HG03139 (cell line): Measurements from ENCODE around the gene ARID5A.

Experiments used
- ATAC-seq: cut with Tn5 transposase; IDR thresholded peaks from one replicate; pipeline ENCODE4 v1.9.1; 2021; ENCODE audit not compliant: unreplicated experiment

ARID5A gene

DNA sequence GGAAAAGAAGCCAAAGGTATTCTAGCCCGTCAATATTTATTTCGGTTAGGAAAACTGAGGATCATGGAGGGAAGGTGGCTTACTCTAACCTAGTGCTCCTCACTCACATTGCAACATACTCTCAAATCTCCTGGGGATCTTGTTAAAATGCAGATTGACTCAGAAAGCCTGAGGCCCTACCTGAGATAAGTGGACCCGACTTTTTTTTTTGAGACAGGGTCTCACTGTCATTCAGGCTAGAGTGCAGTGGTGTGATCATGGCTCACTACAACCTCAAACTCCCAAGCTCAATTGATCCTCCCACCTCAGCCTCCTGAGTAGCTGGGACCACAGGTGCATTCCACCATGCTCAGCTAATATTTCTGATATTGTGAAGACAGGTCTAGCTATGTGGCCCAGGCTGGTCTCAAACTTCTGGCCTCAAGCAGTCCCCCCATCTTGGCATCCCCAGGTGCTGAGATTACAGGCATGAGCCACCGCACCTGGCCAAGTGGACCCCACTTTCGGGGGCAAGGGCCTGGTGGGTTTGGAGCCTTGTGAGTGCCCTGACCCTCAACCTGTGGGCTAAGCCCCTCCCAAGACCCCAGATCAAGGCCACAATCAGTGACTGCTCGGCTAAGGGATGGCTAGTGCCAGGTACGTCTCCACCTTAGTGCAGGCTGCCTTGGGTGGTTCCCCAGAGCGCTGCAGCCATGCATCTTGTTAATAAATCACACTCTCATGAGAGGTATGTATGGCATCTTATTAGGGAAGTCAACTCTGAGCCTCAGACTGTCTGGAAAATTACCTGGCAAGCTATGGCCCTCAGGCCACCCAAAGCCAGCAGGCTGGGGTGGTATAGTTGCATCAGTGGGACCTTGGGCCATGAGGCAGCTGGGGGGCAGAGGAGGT is 30.3 kb upstream of the ARID5A start:
- ATAC-seq: no peak

DNA sequence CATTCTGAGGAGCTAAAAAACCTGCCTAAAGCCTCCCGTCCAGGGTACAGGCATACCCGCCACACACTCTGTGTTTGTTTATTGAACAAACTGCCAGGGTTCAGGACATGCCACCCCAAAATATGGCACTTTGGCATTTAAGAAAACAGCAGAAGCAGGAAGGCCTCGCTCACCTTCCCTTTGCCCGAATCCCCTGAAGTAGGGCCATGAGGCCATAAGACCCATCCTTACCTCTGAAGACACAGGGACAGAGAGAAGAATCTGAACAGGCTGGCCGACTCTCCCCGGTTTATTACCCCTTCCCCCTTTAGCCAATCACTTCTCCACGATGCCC is 29.7 kb upstream of the ARID5A start:
- ATAC-seq: no peak

DNA sequence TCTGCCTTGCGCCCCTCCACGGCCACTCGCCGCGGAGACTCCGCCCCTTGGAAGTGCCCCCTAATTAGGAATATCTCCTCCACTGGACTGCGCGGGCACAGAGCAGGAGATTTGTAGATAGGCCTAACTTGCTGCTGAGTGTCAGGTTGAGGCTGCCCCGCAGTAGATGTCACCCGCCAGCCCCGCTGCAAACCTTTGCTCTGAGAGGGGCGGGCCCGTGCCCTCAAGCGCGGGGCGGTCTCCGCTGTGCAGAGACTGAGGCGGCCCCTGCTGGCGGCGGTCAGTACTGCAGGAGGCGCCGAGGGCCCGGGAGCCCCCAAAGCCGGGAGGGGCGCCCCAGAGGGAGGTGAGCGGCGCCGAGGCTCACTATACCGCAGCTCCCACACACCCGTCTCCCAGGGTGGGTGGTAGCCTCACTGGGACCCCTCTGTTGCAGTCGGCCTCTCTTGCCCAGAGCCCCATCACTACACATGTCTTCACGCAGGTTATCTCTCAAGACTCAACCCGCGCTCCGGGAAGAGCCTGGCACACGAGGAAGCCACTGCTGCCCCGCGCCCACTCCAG is 28.5 kb upstream of the ARID5A start:
- no peak for ATAC-seq

DNA sequence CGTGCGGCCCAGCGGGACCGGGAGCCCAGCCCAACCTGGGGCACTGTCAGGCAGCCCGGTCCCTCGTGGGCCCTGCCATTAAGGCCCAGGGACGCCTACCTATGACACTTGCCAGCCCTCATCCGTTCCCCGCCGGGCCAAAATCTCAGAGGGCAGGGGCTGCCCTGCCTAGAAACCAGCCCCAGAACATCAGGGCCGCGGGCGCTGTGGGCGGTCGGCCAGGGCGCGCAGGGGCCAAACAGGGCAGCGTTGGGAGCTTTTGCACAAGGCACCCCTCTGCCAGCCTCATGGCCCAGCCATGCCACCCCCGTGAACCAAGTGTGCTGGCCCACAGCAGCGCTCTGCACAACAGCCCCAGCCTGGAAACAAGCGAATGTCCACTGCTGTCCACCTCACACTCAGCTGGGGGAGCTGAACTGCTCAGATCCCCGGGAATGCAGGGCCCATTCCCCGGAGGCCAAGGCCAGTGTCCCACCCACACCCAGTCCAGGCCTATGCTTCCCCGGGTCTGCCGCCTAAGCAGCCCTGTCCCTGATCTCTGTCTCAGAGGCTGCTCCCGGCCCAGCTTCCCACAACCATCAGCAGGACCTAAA is 27.9 kb upstream of the ARID5A start:
- no peak for ATAC-seq

DNA sequence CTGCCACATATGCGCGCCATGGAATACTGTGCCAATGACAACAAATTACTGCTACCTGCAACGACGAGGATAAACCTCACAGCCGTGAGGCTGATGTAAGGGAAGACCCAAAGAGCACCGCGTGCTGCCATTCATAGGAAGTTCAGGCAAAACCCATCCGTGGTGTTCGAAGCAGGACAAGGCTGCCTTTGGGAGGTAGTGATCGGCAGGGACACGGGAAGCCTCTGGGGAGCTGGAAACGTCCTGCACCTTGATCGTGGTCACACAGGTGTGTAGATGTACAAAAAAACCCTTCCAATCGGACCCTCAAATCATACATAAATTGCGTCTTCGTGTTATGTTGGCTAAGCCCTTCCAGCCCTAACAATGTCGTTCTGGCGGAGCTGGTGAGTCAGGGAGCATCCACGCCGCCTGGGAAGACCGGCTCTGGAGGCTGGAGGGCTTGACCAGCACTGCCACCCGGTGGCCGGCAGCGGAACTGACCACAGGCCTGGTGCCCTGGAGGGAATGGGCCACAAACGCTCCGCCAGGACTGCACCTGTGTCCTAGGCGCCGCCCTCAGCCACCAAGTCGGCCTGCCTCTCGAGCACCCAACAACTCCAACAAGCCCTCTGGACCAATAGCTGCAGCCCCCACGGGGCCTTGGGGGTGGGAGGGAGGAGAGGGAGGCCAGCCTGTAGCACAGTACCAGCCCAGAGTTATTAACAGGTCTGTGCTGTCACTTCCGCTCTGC is 27.3 kb upstream of the ARID5A start:
- ATAC-seq: peak; percentile 47

DNA sequence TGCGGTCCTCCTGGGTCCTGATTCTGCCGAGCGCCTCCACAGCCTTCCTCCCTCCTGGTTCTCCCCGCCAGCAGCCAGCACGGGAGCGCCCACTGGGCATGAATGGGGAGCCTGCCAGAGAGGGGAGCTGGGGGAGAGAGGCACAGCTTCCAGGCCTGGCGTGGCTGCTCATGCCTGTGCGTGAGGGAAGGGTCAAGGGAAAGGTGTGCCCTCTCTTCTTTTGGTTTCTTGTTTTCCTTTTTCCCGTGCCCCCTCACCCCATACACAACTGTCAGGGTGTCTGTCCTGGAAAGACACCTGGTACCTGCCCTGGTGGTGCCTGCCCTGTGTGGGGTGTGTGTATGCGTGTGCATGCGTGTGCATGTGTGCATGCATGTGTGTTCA is 26.7 kb upstream of the ARID5A start:
- ATAC-seq: no peak

DNA sequence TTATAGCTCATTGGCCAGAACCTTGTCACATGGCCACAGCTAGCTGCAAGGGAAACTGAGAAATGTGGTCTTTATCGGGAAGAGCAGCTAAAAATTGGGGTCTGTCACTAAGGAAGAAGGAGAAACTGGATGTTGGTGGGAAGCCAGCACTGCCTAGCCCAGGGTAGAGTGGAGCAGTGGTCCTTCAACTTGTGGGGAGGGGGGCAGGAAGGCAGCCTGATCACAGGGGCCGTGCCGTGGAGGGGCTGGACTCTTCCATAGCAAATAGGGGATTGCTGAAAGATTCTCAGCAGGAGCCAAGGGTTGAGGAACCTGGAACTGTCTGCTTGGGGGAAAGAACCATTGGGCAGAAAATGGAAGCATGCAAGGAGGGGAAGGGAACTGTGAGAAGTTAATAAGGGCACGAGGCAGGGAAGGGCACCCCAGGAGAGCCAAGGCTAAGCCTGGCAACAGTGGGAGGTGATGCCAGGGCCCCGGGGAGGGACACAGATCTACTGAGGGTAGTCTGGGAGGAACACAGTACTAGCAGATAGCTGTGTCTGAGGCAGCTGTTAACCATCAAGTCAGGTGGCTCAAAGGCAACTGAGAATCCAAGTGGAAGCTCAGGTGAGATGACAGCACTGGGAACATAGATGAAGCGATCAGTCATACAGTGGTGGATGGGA is 25.5 kb upstream of the ARID5A start:
- no peak for ATAC-seq

DNA sequence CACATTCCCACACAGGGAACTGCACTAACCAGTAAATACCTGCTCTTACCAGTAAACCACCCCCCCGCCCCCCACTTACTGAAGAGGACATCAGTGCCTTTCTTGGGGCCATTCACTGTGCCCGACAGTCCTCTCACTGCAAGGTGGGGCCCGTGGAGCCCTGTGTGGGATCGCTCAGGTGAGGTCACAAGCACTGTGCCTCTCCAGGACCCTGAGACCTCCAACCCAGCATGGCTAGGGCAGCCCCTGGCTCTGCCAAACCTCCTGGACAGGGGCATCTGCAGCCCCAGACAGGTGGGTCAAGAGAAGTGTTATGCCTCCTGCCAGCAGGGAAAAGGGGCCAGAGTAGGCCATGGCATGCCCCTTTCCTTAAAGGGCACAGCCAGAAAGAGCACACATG is 24.7 kb upstream of the ARID5A start:
- ATAC-seq: no peak

DNA sequence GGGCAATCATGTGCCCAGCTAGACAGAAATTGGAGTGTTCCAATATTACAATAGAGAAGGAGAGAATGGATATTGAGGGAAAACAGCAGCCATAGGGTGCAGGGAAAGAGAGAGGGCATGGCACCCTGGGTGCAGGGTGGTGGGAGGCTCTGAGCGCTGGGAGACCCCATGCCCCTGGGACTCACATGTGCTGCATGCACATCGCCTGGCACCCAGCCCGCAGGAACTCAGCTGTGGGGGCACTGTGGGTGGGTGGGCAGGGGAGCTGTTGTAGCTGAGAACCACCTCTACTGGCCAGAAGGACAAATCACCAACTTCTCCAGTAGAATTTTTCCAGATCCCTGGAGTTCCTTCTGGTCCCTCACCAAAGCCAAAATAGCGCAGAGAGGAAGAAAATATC is 24.2 kb upstream of the ARID5A start:
- no peak for ATAC-seq

DNA sequence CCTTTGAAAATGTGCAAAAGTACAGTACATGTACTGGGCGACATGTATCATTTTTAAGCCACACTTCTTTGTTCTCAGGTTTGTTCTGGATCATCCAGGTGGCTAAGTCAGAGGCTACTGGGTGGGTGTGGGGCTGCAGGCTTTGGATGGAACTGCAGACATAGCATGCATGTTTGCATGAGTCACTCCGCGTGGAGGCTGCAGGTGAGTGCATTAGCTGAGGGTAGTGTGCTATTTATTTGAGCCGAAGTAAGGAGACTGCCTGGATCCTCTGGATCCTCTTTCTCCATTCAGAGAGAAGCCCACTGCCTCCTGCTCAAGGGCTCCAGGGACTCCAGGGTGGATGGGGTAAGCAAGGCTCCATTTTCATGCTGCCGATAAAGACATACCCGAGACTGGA is 22.0 kb upstream of the ARID5A start:
- ATAC-seq: no peak

DNA sequence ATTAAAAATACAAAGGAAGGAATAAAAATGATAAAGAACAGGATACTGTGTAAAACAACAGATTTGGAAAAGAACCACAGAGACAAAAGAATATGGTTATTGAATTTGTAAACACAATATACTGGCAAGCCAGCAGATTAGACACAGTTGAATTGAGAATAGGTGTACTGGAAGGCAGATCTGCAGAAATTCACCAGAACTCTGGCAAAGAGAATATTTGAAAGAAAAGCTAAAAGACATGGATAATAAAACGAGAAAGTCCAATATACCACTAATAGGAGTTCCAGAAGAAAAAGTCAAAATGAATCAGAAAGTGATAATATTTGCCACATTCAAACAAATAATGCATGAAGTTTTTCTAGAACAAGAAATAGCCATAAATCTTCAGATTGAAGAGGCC is 19.5 kb upstream of the ARID5A start:
- ATAC-seq: no peak

DNA sequence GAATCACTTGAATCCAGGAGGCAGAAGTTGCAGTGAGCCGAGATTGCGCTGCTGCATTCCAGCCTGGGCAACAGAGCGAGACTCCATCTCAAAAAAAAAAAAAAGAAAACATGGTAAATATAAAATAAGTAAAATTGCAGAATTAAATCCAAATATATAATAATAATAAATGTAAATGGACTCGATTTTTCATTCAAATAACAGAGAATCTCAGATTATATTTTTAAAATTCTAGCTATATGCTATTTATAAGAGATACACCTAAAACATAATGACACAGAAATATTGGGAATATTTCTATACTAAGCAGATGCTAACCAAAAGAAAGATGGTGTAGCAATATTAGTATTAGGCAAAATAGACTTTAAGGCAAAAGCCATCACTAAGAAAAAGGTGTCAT is 16.3 kb upstream of the ARID5A start:
- no peak for ATAC-seq

DNA sequence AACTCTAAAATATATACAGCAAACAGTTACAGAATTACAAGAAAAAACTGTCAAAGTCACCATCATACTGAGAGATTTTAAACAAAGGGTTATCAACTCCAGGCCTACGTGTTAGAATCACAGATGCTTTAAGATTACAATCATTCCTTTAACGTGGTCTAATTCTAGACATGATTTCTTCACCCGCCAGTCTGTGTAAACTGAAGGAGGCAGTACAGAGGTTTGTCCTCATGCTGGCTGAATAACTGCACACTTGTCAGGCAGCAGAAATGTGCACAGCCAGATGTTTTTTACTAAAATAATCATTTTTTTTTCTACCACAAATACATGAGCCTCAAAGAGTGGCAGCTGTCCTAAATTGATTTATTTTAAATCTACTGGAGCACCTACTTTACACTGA is 15.9 kb upstream of the ARID5A start:
- no peak for ATAC-seq

DNA sequence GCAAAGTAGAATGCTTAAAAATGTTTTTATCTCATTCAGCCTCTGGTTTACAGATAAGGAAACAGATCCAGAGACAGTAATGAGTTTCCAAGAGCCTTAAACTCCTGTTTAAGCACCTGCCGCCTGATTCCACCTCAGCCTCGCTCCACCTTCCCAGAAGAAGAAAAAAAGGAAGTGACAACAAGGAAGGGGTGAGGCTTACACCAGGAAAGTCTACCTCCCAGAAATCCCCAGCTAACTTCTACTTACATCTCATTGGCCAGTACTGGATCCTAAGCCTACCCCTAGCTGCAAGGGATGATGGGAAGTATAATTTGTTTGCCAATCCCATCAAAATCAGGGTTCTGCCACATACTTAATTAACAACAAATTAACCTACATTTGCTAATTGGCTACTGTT is 15.3 kb upstream of the ARID5A start:
- no peak for ATAC-seq

DNA sequence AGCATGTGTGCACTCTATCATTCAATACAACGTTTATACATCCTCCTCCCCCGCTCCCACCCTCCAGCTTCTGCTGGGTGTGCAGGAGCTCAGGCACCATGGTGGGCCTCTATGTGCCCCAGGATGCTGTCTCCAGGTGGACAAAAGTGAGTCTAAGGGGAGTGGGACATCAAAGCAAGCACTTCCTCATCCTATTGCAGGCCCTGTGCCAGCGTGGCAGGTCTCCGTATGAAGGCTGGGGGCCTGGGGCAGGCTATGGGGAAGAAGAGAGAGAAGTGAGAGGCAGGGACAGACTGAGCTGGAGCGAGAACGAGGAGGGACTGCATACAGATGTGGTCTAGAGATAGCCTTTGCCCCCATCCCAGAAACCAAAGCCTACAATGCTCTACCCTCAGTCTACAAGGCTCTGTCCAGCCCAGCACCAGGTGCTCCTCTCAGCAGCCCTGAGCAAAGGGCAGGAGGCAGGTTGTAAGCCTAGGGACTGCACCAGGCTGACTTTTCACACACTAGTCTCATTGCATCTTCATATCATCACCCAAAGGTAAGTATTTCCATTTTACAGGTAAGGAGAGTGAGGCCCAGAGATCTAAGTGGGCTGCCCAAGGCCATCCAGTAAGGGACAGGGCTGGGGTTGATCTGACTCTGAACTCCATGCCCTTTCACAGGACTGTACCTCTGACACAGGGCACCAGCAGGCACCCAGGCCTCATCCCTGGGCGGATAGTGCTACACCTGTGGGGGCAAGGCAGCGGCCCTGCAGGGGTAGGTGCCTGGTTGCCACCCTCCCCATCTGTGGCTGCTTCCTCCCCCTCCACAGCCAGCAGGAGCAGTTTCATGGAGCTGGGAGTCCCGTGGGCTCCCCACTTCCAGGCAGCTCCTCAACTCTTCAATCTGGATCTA is 14.0 kb upstream of the ARID5A start:
- ATAC-seq: no peak

DNA sequence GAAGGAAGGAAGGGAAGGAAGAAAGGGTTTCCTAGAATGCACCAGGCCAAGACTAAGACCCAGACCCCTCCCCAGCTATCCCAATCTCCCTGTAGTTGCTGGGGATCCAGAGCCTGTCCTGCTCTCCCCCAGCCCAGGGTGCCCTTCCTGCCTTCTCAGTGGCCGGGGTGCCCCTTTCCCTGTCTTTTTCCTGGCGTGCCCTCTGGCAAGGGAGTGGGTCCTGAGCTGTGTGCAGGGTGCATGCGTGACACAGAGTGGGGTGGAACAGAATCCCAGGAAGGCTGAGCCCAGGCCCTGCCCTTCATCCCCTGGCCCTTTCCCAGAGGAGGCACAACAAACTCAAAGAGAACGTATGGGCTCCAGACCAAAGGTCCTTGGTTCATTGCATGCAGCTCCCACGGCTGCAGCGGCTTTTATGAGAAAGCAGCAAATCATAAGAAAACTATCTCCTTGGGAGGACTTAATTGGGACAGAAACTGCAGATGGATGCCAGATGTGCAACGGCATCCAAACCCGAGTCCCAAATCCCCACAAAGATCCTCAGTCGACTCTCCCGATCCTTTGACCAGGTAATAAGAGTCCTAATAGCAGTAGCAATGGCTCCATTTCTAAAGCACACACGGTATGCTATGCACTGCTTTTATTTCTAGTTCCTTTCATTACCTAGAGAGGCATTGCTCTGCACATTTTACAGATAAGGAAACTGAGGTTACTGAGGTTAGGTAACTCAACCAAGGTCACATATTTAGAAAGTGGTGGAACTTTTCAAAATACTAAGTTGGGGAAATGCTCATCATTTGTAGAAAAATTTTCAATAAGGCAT is 12.7 kb upstream of the ARID5A start:
- no peak for ATAC-seq

DNA sequence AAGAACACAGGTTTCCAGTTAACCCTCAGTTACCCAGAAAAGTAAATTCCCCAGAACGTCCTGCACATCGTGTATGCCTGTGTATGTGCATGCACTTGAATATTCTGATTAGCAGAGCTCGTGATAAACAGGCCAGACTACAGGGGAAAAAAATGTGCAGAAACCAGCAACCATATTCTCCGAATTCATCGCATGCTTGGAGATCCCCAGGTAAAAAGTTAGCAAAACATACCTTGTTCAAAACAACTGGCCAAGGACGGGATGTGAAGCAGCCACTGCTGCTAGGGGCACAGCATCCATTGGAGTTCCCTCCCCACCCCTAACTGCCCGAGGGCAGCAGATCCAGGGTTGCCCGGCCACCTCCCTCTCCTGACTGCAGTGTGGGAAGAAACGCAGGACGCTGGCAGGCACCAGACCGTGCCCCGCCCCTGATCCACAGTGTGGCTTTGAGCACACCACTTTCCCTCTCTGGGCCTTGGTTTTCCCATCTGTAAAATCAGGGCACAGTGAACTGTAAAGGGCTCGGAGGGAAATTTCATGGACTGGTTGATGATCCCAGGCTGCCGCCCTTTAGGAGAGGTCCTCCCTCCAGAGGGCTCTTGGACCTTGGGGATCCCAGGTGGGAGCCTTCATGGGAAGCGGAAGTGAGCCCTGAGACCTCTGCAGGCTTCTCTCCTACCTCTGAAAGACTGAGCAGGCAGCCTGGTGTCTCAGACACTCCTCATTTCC is 11.9 kb upstream of the ARID5A start:
- ATAC-seq: no peak

DNA sequence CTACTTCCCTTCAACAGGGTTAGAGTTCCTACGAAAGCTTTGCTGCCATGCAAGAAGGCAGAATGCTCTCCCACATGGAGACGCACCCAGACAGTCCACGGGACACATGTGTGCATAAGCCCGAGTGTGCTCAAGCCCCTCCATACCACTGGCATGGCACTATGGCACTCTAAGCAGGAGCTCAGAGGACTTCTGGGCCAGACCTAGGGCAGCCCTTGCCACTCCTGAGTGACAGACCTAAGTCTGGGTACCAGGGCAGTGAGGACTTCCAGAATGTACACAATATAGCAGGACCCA is 11.4 kb upstream of the ARID5A start:
- ATAC-seq: no peak

DNA sequence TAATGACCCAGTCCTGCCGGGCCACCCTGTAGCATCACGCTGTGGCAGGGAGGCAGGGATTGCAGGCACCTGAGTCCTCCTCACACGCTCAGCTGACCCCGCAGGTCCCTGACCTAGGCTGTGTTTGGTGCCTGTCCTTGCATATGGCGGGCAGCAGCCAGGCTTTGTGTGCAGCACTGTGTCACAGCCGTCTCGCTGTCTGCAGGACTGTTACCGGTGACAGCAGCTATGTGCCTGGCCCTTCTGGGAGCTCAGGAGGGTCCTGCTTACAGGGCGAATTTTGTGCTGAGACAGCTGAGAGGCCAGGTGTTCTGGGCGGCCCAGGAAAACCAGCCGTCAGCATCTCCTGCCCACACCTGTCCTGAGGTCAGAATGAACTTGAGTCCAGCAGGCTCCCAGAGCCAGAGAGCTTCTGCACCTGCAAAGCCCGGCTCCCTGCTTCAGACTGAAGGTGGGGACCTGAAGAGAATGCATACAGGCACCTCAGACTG is 10.4 kb upstream of the ARID5A start:
- ATAC-seq: no peak
